Activated CD4-positive, CD25-positive, alpha-beta regulatory T cell treated with anti-CD3 and anti-CD28 coated beads, Interleukin-2, amount 50 U/mL, for 16 hours (primary cell): ENCODE results near the gene RAB33B.
"Not testable (repeated sequence)": the region's sequence is repeated elsewhere in the genome, so short reads cannot be mapped to it uniquely, and the experiment has no call there.

ENCODE experiments used
- DNase-seq: peaks from one replicate; pipeline ENCODE4 v3.0.0-alpha.2; 2020; ENCODE audit warnings: low read depth, low spot score

Gene RAB33B

GRCh38 chr4:139464512-139464911 lies 10.6 kb downstream of the RAB33B start:
- not testable (repeated sequence) for DNase-seq

- DNase-seq = no peak
Observed at GRCh38 chr4:139465922-139466321, 12.0 kb downstream of the RAB33B start.

GRCh38 chr4:139468756-139469155 lies 14.8 kb downstream of the RAB33B start:
- not testable (repeated sequence) for DNase-seq

GRCh38 chr4:139469216-139469615 lies 15.3 kb downstream of the RAB33B start:
- DNase-seq = no peak

GRCh38 chr4:139469869-139470268 lies 15.9 kb downstream of the RAB33B start:
- DNase-seq = no peak

GRCh38 chr4:139470295-139470694 lies 16.4 kb downstream of the RAB33B start:
- no peak for DNase-seq

GRCh38 chr4:139470997-139471665 lies 17.2 kb downstream of the RAB33B start:
- DNase-seq = no peak

- no peak for DNase-seq
Observed at GRCh38 chr4:139472852-139473251, 18.9 kb downstream of the RAB33B start.

GRCh38 chr4:139476363-139476762 lies 22.4 kb downstream of the RAB33B start:
- DNase-seq = no peak

GRCh38 chr4:139481465-139481864 lies 27.5 kb downstream of the RAB33B start:
- no peak for DNase-seq

DNA sequence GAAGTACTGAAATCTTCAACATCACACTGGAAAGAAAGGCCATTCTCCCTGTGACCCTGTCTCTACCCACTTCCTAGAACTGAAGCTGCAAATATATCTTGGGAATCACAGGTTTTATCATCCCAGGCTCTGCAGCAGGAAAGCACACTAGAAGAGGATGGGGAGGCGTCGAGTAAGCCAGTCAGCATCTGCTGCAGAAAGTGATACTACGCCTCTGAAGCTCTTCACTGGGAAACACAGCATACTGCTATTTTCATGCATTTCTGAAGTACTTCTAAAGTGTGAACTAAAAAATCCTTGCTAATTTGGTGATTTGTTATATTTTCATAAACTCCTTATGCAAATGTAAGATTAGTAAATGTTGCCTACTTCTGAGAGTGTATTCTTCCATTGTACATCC lies 29.1 kb downstream of the RAB33B start:
- DNase-seq = no peak

- DNase-seq = no peak
Observed at GRCh38 chr4:139484783-139485311, 30.9 kb downstream of the RAB33B start.

DNA sequence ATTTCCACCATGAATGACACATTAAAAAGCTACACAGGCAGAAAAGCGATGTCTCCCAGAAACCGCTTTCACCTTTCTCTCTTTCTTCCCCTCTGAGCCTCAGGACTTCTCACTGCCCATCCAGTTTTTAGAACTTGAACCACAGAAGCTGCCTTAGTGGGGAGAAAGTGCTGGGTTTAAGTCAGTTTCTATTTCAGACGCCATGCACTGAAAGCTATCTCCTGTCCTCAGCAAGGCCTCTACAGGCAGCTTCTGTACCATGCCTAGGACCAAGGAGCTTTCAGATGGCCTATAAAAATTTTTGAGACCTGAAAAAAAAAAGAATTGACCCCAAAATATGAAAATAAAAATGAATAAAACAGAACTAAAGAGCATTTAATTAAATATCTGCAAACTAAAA lies 34.5 kb downstream of the RAB33B start:
- no peak for DNase-seq

GRCh38 chr4:139489638-139490037 lies 35.7 kb downstream of the RAB33B start:
- DNase-seq = no peak

DNA sequence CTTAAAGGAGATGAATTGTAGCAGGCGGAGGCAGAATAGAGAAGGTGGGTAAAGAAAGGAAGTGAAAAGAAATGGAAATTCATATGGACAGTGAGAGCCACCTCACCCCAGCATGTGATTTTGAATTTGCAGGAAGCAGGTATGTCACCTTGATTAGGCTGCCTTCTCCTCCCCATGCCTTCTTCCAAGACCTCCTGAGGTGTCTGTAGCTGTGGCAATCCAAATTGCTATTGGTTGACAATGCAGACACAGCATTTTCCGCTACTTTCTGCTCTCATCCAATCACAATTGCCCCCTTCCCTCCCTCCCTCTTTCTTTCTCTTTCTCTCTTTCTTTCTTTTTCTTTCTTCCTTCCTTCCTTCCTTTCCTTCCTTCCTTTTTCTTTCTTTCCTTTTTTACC lies 38.5 kb downstream of the RAB33B start:
- no peak for DNase-seq

GRCh38 chr4:139493176-139493575 lies 39.3 kb downstream of the RAB33B start:
- no peak for DNase-seq

DNA sequence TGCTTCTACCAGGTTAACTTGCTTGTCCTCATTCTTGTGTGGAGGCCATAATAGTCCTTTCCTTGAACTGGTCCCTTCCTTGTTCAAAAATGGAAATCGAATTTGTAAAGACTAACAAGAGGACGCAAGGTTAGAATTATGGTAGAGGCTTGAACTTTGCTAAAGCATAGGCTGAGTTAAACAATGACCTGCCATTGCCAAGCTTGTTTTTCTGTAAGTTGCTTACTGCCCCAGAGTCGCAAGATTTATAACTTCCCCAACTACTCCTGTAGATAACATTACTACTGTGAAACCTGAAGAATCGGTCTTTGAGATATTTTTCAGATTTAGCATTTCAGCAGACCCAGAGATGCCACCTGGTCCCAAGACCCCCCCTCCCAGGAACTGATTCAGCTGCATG lies 45.3 kb downstream of the RAB33B start:
- no peak for DNase-seq

GRCh38 chr4:139501117-139501516 lies 47.2 kb downstream of the RAB33B start:
- no peak for DNase-seq

- DNase-seq = no peak
Observed at GRCh38 chr4:139501527-139501926, 47.6 kb downstream of the RAB33B start.

GRCh38 chr4:139501927-139502899 lies 48.3 kb downstream of the RAB33B start:
- no peak for DNase-seq

GRCh38 chr4:139503622-139504166 lies 49.8 kb downstream of the RAB33B start:
- no peak for DNase-seq

GRCh38 chr4:139506774-139507173 lies 52.9 kb downstream of the RAB33B start:
- DNase-seq = no peak
